AG09309 (cell line): ENCODE data around the gene CBLC.

ENCODE experiments used
- DNase-seq: peaks from one replicate; pipeline ENCODE4 v3.0.0-alpha.2; 2010; ENCODE audit warnings: low read depth
- H3K4me3 ChIP-seq: 2 replicates; pipeline ENCODE4 v1.5.1; 2011; ENCODE audit warnings: mild to moderate bottlenecking, low read depth, low read length, moderate library complexity; ENCODE audit not compliant: control insufficient read depth
- CTCF ChIP-seq: IDR thresholded peaks from 2 replicates; pipeline ENCODE4 v1.5.1; 2011; ENCODE audit warnings: mild to moderate bottlenecking, low read depth, low read length, inconsistent platforms; ENCODE audit not compliant: insufficient read depth, control insufficient read depth; ENCODE audit errors: missing control alignments

The CBLC gene

DNA sequence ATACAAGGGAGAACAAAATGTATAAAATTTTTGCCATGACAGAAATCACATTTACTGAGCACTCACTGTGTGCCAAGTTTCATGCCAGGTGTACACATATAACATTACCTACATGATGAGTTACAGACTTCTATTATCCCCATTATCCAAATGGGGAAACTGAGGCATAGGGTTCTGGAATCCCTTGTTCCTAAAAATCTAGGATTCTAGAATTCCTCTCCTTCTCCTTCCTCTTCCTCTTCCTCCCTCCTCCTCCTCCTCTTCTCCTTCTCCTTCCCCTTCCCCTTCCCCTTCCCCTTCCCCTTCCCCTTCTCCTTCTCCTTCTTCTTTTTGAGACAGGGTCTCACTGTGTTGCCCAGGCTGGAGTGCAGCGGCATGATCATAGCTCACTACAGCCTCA lies 43.3 kb upstream of the CBLC start:
- no peak overlapping the region for H3K4me3 ChIP-seq
- no peak for DNase-seq
- no peak for TF ChIP-seq CTCF

DNA sequence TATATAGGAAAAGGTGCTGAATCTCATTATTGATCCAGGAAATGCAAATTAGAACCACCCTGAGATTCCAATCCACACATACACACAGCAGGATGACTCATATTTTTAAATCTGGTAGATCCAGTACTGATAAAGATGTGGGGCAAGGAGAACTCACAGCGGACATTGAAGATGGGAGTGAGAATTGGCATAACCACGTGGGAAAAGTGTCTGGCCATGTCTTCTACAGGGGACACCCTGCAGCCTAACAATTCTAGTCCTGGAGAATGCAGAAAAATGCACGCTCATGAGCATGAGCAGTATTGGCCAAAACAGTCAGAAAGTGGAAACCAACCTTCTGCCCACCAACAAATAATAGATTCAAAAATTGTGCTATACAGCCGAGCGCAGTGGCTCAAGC lies 42.7 kb upstream of the CBLC start:
- no peak overlapping the region for H3K4me3 ChIP-seq
- no peak for TF ChIP-seq CTCF
- DNase-seq = no peak

DNA sequence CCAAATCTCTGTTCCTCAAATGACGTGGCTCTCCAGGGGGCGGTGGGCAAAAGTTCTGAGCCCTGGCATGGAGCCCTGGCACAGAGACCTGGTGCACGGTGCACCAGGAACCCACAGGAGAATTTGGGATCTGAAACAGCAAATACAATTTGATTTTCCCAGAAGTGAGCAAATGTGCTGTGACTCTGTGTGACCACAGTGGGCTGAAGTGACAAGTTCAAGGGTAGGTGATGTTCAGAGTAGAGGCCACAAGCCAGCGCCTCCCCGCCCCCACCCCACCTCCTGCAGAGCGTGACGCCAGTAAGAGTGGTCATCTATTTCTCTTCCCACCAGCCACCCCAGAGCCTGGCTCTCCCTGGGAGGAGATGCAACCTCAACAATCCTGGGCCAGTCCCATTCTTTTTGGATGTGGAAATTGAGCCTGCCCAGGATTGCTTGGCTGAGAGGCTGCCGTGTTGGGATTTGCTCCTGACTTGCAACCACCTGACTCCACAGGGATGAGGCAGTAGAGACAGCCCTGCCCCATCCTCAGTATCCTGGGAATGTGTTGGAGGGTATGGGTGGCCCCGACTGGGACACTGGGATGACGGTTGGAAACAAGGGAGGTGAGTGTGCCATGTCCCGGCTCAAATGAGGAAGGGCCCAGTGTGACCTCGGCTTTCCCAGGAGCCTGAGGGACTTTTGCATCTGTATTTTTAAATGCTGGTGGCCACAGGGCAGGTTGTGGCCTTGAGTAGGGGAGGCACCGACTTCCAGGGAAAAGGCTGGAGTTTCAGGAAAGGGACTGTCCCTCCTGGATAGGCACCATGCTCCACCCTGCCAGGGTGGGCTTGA lies 40.2 kb upstream of the CBLC start:
- DNase-seq = peak; percentile 83
- TF ChIP-seq CTCF = no peak
- no peak overlapping the region for H3K4me3 ChIP-seq

GRCh38 chr19:44738136-44738535 lies 39.6 kb upstream of the CBLC start:
- TF ChIP-seq CTCF = no peak
- no peak for DNase-seq
- H3K4me3 ChIP-seq = no peak overlapping the region

GRCh38 chr19:44738603-44739558 lies 38.8 kb upstream of the CBLC start:
- H3K4me3 ChIP-seq = no peak overlapping the region
- DNase-seq = no peak
- no peak for TF ChIP-seq CTCF

DNA sequence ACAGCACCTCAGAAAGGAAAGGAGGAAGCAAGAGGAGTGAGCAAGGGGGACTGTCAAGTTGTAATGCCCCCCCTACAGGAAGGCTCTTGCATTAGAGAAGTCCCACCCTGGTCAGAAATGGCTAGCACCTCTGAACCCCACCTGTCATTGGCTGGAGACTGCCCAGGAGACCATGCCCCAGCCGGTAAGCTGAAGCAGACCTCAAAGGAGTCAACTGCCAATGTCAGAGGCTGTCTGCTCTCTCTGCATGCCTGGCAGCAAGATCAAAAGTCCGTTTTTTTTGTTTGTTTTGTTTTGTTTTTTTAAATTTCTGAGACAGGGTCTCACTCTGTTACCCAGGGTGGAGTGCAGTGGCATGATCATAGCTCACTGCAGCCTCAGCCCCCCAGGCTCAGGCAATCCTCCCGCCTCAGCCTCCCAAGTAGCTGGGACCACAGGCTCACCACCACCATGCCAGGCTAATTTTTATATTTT lies 37.3 kb upstream of the CBLC start:
- TF ChIP-seq CTCF = peak; percentile 17
- H3K4me3 ChIP-seq = no peak overlapping the region
- DNase-seq = no peak
